Colonic mucosa (tissue), 4 donors: ENCODE data around the gene GSE1. TPM values are rescaled to one million over a fixed set of nuclear protein-coding genes. Genes with fewer than 3 reads are reported as not detected.

Experiments
- DNase-seq: peaks from one replicate; pipeline ENCODE4 v3.0.0-alpha.2; 2020
- H3K27ac ChIP-seq: fragments of 200-600 bp; one replicate; pipeline ENCODE4 v1.8.0; 2021
- H3K27me3 ChIP-seq: fragments of 200-600 bp; one replicate; pipeline ENCODE4 v1.8.0; 2021
- H3K36me3 ChIP-seq: fragments of 200-600 bp; one replicate; pipeline ENCODE4 v1.8.0; 2021
- H3K4me1 ChIP-seq: fragments of 200-600 bp; one replicate; pipeline ENCODE4 v1.8.0; 2021; ENCODE audit warnings: mild to moderate bottlenecking
- H3K4me3 ChIP-seq: fragments of 200-600 bp; one replicate; pipeline ENCODE4 v1.8.0; 2021
- H3K9ac ChIP-seq, 2 donors: one replicate each; pipeline ENCODE4 v1.7.0; 2013; ENCODE audit warnings: control low read depth in 2 of 2, low read depth in 2 of 2, low read length in 2 of 2
- H3K9me3 ChIP-seq: fragments of 200-600 bp; one replicate; pipeline ENCODE4 v1.8.0; 2021
- intact Hi-C: fragments of 100-400 bp; cut with DNase I; formaldehyde crosslinking; loops from one replicate; pipeline ENCODE4 v1.14.1; 2022
- total RNA-seq, 2 donors: library from RNA; stranded (reverse); fragmentation: NEBNext Ultra II Directional in 1 of 2; extraction: Animal tissue kit (Norgen Biotek cat#: 25700) in 1 of 2; gene quantifications; one replicate each; pipeline ENCODE4 v1.2.1, GENCODE V29; 2021
- TF ChIP-seq, protein P1 (sequence below): fragments of 200-600 bp; IDR thresholded peaks from one replicate; pipeline ENCODE4 v1.8.0; 2022; ENCODE audit warnings: antibody characterized with exemption, mild to moderate bottlenecking
- donor health status: healthy.
- donor health status: DM: no; HTN: no; CAD: no.
- donor health status: DM: no; HTN: no; CAD: no.

The GSE1 gene
- total RNA-seq, 2 donors from 2014 or later = 79.2 to 103 TPM

DNA sequence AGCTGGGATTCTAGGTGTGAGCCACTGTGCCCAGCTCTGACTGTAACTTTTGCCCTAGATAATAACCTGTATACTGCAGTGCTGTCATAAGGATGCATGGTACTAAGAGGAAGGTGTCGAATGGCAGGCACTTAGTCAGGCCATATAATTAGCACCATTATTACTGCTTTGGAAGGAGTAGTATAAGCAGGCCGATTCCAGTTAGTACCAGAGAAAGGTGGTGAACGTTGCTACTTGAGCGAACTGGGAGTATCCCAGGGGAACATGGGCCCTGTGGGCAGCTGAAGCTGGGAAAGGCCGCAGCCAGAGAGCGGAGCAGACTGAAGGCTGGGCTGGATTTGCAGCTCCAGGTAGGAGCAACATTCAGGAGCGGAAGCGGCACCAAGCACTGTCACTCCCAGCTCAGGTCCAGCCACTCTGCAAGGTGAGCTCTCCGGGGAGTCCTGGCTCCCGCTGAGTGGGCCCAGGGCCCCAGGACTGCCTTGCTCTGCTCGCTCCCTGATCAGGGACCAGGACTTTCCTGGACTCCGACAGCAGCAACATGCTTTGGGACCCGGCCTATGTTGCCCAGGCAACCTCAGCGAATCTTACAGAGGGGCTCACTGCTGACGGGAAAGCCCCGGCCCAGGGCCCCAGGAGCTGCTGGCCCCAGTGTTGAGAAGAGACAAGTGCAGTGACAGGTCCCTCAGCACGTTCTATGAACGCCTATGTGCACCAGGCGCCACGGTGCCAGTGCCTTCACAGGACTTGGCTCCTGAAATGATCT, 109.2 kb downstream of the GSE1 start:
- TF ChIP-seq, protein P1, sequence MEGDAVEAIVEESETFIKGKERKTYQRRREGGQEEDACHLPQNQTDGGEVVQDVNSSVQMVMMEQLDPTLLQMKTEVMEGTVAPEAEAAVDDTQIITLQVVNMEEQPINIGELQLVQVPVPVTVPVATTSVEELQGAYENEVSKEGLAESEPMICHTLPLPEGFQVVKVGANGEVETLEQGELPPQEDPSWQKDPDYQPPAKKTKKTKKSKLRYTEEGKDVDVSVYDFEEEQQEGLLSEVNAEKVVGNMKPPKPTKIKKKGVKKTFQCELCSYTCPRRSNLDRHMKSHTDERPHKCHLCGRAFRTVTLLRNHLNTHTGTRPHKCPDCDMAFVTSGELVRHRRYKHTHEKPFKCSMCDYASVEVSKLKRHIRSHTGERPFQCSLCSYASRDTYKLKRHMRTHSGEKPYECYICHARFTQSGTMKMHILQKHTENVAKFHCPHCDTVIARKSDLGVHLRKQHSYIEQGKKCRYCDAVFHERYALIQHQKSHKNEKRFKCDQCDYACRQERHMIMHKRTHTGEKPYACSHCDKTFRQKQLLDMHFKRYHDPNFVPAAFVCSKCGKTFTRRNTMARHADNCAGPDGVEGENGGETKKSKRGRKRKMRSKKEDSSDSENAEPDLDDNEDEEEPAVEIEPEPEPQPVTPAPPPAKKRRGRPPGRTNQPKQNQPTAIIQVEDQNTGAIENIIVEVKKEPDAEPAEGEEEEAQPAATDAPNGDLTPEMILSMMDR = no peak
- H3K4me1 ChIP-seq = no peaks in the 10 kb centered on the region
- no peak for DNase-seq
- no peaks in the 10 kb centered on the region for H3K36me3 ChIP-seq
- no peak overlapping the region for H3K9ac ChIP-seq
- no peaks in the 10 kb centered on the region for H3K9me3 ChIP-seq
- no peaks in the 10 kb centered on the region for H3K27me3 ChIP-seq
- intact Hi-C loops = no loop called here
- no peak overlapping the region for H3K27ac ChIP-seq
- H3K4me3 ChIP-seq = no peak overlapping the region

DNA sequence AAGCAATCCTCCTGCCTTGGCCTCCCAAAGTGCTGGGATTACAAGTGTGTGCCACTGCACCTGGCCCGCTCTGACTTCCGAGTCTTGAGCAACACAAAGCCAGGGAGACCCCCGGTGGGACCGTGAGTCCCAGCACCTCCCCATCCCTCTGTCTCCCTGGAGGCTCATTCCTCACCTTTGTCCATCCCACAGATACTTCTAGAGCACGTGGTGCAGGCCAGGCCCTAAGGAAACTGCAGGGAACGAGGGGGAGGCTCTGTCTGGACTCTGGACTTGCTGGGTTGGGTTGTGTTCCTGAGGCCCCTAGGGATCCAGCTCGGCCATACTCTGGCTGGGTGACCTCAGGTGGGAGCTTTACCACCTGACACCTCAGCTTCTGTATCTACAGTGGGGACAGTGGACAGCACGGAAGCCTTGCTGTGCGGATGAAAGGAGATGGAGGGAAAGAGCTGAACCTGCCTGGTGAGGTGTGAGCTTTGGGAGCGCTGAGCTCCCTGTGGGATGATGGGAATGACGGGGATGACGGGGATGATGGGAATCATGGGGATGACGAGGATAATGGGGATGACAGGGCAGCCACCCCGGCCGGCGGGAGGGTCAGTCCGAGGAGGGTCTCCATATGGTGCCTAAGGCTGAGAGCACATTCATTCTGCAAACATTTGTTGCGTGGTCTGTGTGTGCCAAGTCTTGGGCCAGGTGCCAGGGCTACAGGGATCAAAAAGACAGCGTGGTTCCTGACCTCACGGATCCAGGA, 111.2 kb downstream of the GSE1 start:
- TF ChIP-seq, protein P1 = no peak
- no peak overlapping the region for H3K4me3 ChIP-seq
- H3K9ac ChIP-seq = no peak overlapping the region
- H3K27me3 ChIP-seq = no peaks in the 10 kb centered on the region
- H3K9me3 ChIP-seq = no peaks in the 10 kb centered on the region
- intact Hi-C loops = no loop called here
- H3K27ac ChIP-seq = no peak overlapping the region
- no peaks in the 10 kb centered on the region for H3K36me3 ChIP-seq
- H3K4me1 ChIP-seq = no peaks in the 10 kb centered on the region
- no peak for DNase-seq

DNA sequence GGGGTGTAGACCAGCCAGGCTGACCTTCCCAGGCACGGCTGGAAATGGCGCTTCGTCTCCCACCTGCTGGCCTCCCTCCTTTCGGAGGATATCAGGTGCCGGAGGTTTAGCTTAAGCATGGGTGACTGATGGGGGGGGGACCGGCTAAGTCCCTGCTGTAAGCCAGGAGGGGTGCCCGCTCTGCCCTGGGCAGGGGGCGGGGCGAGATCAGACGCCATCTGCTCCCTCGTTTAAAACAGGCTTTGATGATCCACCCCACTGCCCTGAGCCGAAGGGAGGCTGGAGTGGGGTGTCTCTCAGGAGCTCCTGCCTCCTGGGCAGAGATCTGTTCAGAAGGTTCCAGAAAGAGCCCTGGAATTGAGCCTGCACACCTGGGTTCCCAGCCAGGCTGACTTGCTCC, 111.8 kb downstream of the GSE1 start:
- no peaks in the 10 kb centered on the region for H3K4me1 ChIP-seq
- no peaks in the 10 kb centered on the region for H3K36me3 ChIP-seq
- intact Hi-C loops = no loop called here
- no peak overlapping the region for H3K27ac ChIP-seq
- H3K9ac ChIP-seq = no peak overlapping the region
- DNase-seq = no peak
- no peaks in the 10 kb centered on the region for H3K27me3 ChIP-seq
- TF ChIP-seq, protein P1 = no peak
- no peaks in the 10 kb centered on the region for H3K9me3 ChIP-seq
- H3K4me3 ChIP-seq = no peak overlapping the region

Other genes starting within 250 kb of the GSE1 start
- 10 to 100 TPM in 1 of 2 donors, 1 to 10 TPM in 1; 6.1 to 39.9 TPM for gene GINS2, start 75.6 kb downstream of the GSE1 start, total RNA-seq
- under 1 TPM; 0.37 to 0.96 TPM for gene C16orf74, start 137.8 kb downstream of the GSE1 start, total RNA-seq
- 10 to 100 TPM; 30.6 to 49.8 TPM for gene EMC8, start 186.2 kb downstream of the GSE1 start, total RNA-seq
- gene COX4I1, start 186.4 kb downstream of the GSE1 start, total RNA-seq = 1,000 to 10,000 TPM; 1,080 to 1,242 TPM